Measurements from ENCODE around the gene NAPEPLD.
"Not testable (repeated sequence)": the region's sequence is repeated elsewhere in the genome, so short reads cannot be mapped to it uniquely, and the experiment has no call there.

- not testable (repeated sequence) for TF ChIP-seq CTCF, POLR2A, EP300 (IDR thresholded peaks at IDR 0.05)
Observed at GRCh38 chr7:103159072-103159471, 10.2 kb upstream of the NAPEPLD start.

Measured in stomach (tissue), 4 donors.